K562 (cell line): Measurements from ENCODE around the gene IGSF3. TPM values are rescaled to one million over a fixed set of nuclear protein-coding genes. Genes with fewer than 3 reads are reported as not detected.

Experiments used
- ATAC-seq: fragments of 200-7000 bp; cut with Tn5 transposase; 3 replicates; pipeline ENCODE4 v1.9.1; 2020; ENCODE audit warnings: moderate library complexity
- BruUV-seq: library from RNA; stranded (reverse); fragments of 400-500 nt; replicated peaks from 2 replicates; lab custom pipeline; 2021; lab: Mats Ljungman, UMichigan
- CTCF ChIA-PET: fragments of 300-600 bp; formaldehyde crosslinking; extraction: SDS; loops from one replicate; lab custom pipeline; 2021; ENCODE audit warnings: low intra/inter-chr PET ratio; lab: Yijun Ruan, JAX
- POLR2A ChIA-PET: fragments of 300-600, 350-650 bp; sonication (Branson Sonifier 250); formaldehyde crosslinking; extraction: SDS; loops from one replicate; lab custom pipeline; 2021; ENCODE audit warnings: antibody characterized with exemption, inconsistent platforms; lab: Yijun Ruan, JAX
- DNase-seq, 4 experiments: peaks; one replicate each; pipeline versions ENCODE4 v3.0.0 to v3.0.0-alpha.2; 2011 to 2018; ENCODE audit warnings: low spot score in 3 of 4, mixed read lengths in 3 of 4; ENCODE audit errors: extremely low read depth in 1 of 4
- FAIRE-seq: peaks from 2 replicates; lab custom pipeline; 2011; peaks lifted over from hg19 to GRCh38; lab: Jason Lieb, UNC
- H2AFZ ChIP-seq: 2 replicates; pipeline ENCODE4 v1.6.0; 2011; ENCODE audit warnings: low read depth, low read length, control low read depth, inconsistent platforms
- H3K27ac ChIP-seq: fragments of 200-600 bp; 3 replicates; pipeline ENCODE4 v1.8.0; 2011; ENCODE audit warnings: low read depth, mild to moderate bottlenecking, control low read depth, inconsistent platforms, low read length, moderate library complexity, mixed read lengths; ENCODE audit errors: extremely low read depth
- H3K27me3 ChIP-seq, 2 experiments: fragments of 300-600 bp in 1 of 2; 2 replicates in 1 of 2; 3 replicates in 1 of 2; pipeline versions ENCODE4 v1.6.0 to v1.8.0; 2011; ENCODE audit warnings: inconsistent platforms in 2 of 2, low read length in 2 of 2, mild to moderate bottlenecking in 1 of 2, mixed read lengths in 1 of 2, moderate library complexity in 1 of 2; ENCODE audit not compliant: control insufficient read depth in 2 of 2, insufficient read depth in 2 of 2
- H3K36me3 ChIP-seq: fragments of 300-600 bp; 3 replicates; pipeline ENCODE4 v1.8.0; 2011; ENCODE audit warnings: mild to moderate bottlenecking, low read length, inconsistent platforms; ENCODE audit not compliant: control insufficient read depth, insufficient read depth
- H3K4me1 ChIP-seq, 2 experiments: fragments of 200-600 bp in 1 of 2; replicated peaks in 1 of 2; 2 replicates in 1 of 2; 3 replicates in 1 of 2; pipeline versions ENCODE4 v1.5.1 to v1.8.0; 2011; ENCODE audit warnings: inconsistent platforms in 2 of 2, low read length in 2 of 2, mild to moderate bottlenecking in 1 of 2, mixed read lengths in 1 of 2, moderate library complexity in 1 of 2; ENCODE audit not compliant: control insufficient read depth in 2 of 2, insufficient read depth in 2 of 2
- H3K4me2 ChIP-seq: 2 replicates; pipeline ENCODE4 v1.6.1; 2011; ENCODE audit warnings: low read length, control low read depth, inconsistent platforms, mixed read lengths; ENCODE audit not compliant: insufficient read depth
- H3K4me3 ChIP-seq: fragments of 200-600 bp; sonication (generic), shearing (Covaris generic); 2 replicates; pipeline ENCODE4 v1.5.1; 2016; ENCODE audit warnings: control low read depth, inconsistent platforms
- H3K79me2 ChIP-seq: fragments of 200-600 bp; 3 replicates; pipeline ENCODE4 v1.8.0; 2011; ENCODE audit warnings: low read length, inconsistent platforms; ENCODE audit not compliant: control insufficient read depth, insufficient read depth
- H3K9ac ChIP-seq, 2 experiments: 2 replicates each; pipeline versions ENCODE4 v1.6.0 to v1.6.1; 2011; ENCODE audit warnings: low read depth in 2 of 2, low read length in 2 of 2, control low read depth in 1 of 2, inconsistent platforms in 1 of 2, mild to moderate bottlenecking in 1 of 2, mixed read lengths in 1 of 2; ENCODE audit not compliant: insufficient read depth in 1 of 2
- H3K9me1 ChIP-seq: one replicate; pipeline ENCODE4 v1.6.0; 2011; ENCODE audit warnings: inconsistent platforms, mild to moderate bottlenecking, low read length, moderate library complexity; ENCODE audit not compliant: control insufficient read depth, insufficient read depth
- H3K9me3 ChIP-seq: replicated peaks from 2 replicates; pipeline ENCODE4 v1.5.1; 2011; ENCODE audit warnings: low read depth, low read length, inconsistent platforms; ENCODE audit not compliant: control insufficient read depth, insufficient read depth
- H4K20me1 ChIP-seq: replicated peaks from 2 replicates; pipeline ENCODE4 v1.6.1; 2011; ENCODE audit warnings: low read length, inconsistent platforms, mixed read lengths; ENCODE audit not compliant: control insufficient read depth, insufficient read depth
- ADNP ChIP-seq: fragments of 200-800 bp; sonication (Bioruptor generic); IDR thresholded peaks from 2 replicates; pipeline ENCODE4 v1.6.1; 2016; ENCODE audit warnings: missing genetic modification characterization, missing compliant biosample characterization
- BHLHE40 ChIP-seq: IDR thresholded peaks from 2 replicates; pipeline ENCODE4 v1.6.1; 2011; ENCODE audit warnings: low read length, improper control_type of control experiment
- CAMTA2 ChIP-seq: fragments of 250-450 bp; sonication (Bioruptor Pico); conservative IDR thresholded peaks from 2 replicates; pipeline ENCODE4 v1.5.1; 2022
- ESRRA ChIP-seq: fragments of 450-650 bp; IDR thresholded peaks from 2 replicates; pipeline ENCODE4 v1.6.1; 2014; ENCODE audit warnings: low read depth, mild to moderate bottlenecking, moderate library complexity, borderline replicate concordance
- FOSL1 ChIP-seq: fragments of 200-800 bp; sonication (Bioruptor generic); conservative IDR thresholded peaks from 2 replicates; pipeline ENCODE4 v1.6.1; 2016; ENCODE audit warnings: missing genetic modification characterization, missing compliant biosample characterization
- HDAC2 ChIP-seq: fragments of 450-650 bp; IDR thresholded peaks from 2 replicates; pipeline ENCODE4 v1.6.1; 2016; ENCODE audit warnings: mild to moderate bottlenecking
- HNRNPK ChIP-seq: fragments of 200-400 bp; formaldehyde crosslinking; IDR thresholded peaks from one replicate; pipeline ENCODE4 v1.6.1; 2018; ENCODE audit warnings: mild to moderate bottlenecking, low read depth, low read length; ENCODE audit not compliant: poor library complexity, severe bottlenecking
- KDM1A ChIP-seq, 2 experiments: fragments of 450-650 bp; IDR thresholded peaks; 2 replicates each; pipeline ENCODE4 v1.6.1; 2016; ENCODE audit warnings: mild to moderate bottlenecking in 2 of 2
- POLR2B ChIP-seq: fragments of 450-650 bp; IDR thresholded peaks from 2 replicates; pipeline ENCODE4 v1.6.1; 2018; ENCODE audit warnings: low read depth; ENCODE audit not compliant: partially characterized antibody
- RBM34 ChIP-seq: fragments of 200-400 bp; formaldehyde crosslinking; IDR thresholded peaks from 2 replicates; pipeline ENCODE4 v1.6.1; 2018; ENCODE audit warnings: low read length, borderline replicate concordance; ENCODE audit not compliant: insufficient read depth
- RCOR1 ChIP-seq, 2 experiments: IDR thresholded peaks; 2 replicates each; pipeline ENCODE4 v1.6.1; 2012; ENCODE audit warnings: low read depth in 2 of 2, low read length in 2 of 2, borderline replicate concordance in 1 of 2, improper control_type of control experiment in 1 of 2
- SMARCA4 ChIP-seq: fragments of 450-650 bp; IDR thresholded peaks from 2 replicates; pipeline ENCODE4 v1.6.1; 2016
- SMARCE1 ChIP-seq: fragments of 450-650 bp; IDR thresholded peaks from 2 replicates; pipeline ENCODE4 v1.7.1; 2016; ENCODE audit warnings: mild to moderate bottlenecking
- TEAD4 ChIP-seq, 2 experiments: sonication (generic) in 1 of 2; formaldehyde crosslinking in 1 of 2; IDR thresholded peaks; 2 replicates each; pipeline versions ENCODE4 v1.6.1 to v1.8.0; 2012 to 2022; ENCODE audit warnings: borderline replicate concordance in 1 of 2, inconsistent platforms in 1 of 2, low read length in 1 of 2, mild to moderate bottlenecking in 1 of 2, missing genetic modification reagents in 1 of 2
- ZNF695 ChIP-seq: fragments of 450-650 bp; formaldehyde crosslinking; IDR thresholded peaks from 2 replicates; pipeline ENCODE4 v1.4.0; 2020; ENCODE audit warnings: mild to moderate bottlenecking, moderate library complexity
- WGBS: fragments of 100-300 bp; shearing (Covaris generic); methylation state at CpG from one replicate; pipeline ENCODE4 v1.1.6; 2016; ENCODE audit warnings: low coverage, mixed read lengths; ENCODE audit not compliant: insufficient coverage; ENCODE audit errors: missing lambda C conversion rate; 5-methylcytosine and 5-hydroxymethylcytosine counted together
- in situ Hi-C: fragments of 300-500 bp; cut with MboI; formaldehyde crosslinking; loops from 4 replicates; pipeline ENCODE4 v1.15.0; 2018; ENCODE audit warnings: inconsistent platforms, mixed read lengths
- intact Hi-C: fragments of 100-400 bp; cut with micrococcal nuclease; formaldehyde crosslinking; loops from 2 replicates; pipeline ENCODE4 v1.14.2; 2022
- polyA plus RNA-seq, 8 experiments: library from polyadenylated mRNA; depleted of rRNA in 4 of 8; stranded (reverse) in 5 of 8; unstranded in 3 of 8; fragments of >200 nt; fragmentation: Nextera tagmentation in 2 of 8; fragmentation: Illumina TruSeq in 1 of 8; extraction: Ambion mirVana in 2 of 8; extraction: Trizol in 1 of 8; gene quantifications; 2 replicates each; pipeline versions ENCODE4 v1.2.1 to v1.2.3, GENCODE V29; 2011 to 2014; ENCODE audit warnings: inconsistent platforms in 1 of 8, missing spikeins in 1 of 8
- total RNA-seq, 7 experiments: library from RNA; depleted of rRNA in 6 of 7; stranded (reverse); fragments of >200 nt in 6 of 7; fragmentation: Illumina TruSeq in 2 of 7; extraction: Trizol in 2 of 7; gene quantifications; 2 replicates each; pipeline versions ENCODE4 v1.2.1 to v1.2.3, GENCODE V29; 2011 to 2021; ENCODE audit warnings: low replicate concordance in 1 of 7
- TF ChIP-seq, protein P1 (sequence below): fragments of 250-450 bp; sonication (Bioruptor Pico); IDR thresholded peaks from 2 replicates; pipeline ENCODE4 v1.8.0; 2021; ENCODE audit warnings: borderline replicate concordance, mild to moderate bottlenecking, moderate library complexity; ENCODE audit not compliant: poor library complexity, severe bottlenecking
- TF ChIP-seq, protein P2 (sequence below), 2 experiments: fragments of 450-650 bp; IDR thresholded peaks; 2 replicates each; pipeline ENCODE4 v1.6.1; 2016

The IGSF3 gene
- total and polyA plus RNA-seq, 9 of the 15 experiments (the other 6 are each of a cell fraction or from before 2014, with no cell fraction given) = 1.1 to 15.0 (median 8.3) TPM

DNA sequence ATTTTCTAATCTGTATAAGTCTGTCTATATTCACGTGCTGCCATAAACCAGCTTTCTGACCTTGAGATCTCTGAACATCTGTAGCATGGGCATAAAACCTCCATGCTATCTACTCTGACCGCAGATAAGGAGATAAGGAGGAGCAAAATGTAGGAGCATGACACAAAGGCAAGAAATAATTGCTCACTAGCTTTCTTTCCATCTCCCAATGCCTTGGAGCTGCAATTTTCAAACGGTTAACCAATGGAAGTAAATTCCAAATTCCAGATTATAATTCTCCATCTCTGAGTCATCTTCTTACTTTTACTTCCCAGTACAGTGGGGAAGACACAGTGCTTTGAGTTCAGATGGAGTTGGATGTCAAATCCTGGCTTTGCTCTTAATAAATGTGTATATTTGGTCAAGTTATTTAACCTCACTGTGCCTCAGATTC, 138.3 kb downstream of the IGSF3 start:
- ATAC-seq (peak; percentile 44; the same call in 1 of the 3 replicates), FAIRE-seq (peak; percentile 19), DNase-seq (no peak)
- CTCF ChIA-PET = no interaction called here
- in situ Hi-C loops (no loop called here), intact Hi-C loops (no loop called here)
- Histone ChIP-seq H3K9ac (no peak overlapping the region), H3K79me2 (no peaks in the 10 kb centered on the region), H3K36me3 (peaks cover 18% of the 10 kb centered on the region; the same call in 2 of the 3 replicates), H4K20me1 (no peaks in the 10 kb centered on the region), H3K27me3 (no peaks in the 10 kb centered on the region), H3K9me1 (no peaks in the 10 kb centered on the region), H3K4me3 (no peak overlapping the region), H3K4me1 (peaks cover 0 to 5% of the 10 kb centered on the region in 2 experiments; a peak in 2 of 5 replicates), H3K27ac (no peak overlapping the region), H2AFZ (no peak overlapping the region), H3K4me2 (no peak overlapping the region), H3K9me3 (no peaks in the 10 kb centered on the region)
- WGBS = 8% methylated on average over 3 of the region's 3 CpGs
- POLR2A ChIA-PET = no interaction called here
- TF ChIP-seq ZNF695 (CRISPR knock-in tag) (no peak), HDAC2 (0 out of 2 replicates have a peak, but pooled peaks have one; percentile 18), ESRRA (peak; percentile 97), KDM1A (IDR thresholded peaks at IDR 0.05) (peak in 1 of 2 experiments; percentile 14; a peak in 1 of 4 replicates), TEAD4 (IDR thresholded peaks at IDR 0.05; ENCODE audit: low read length) (peak; percentile 40; the same call in 1 of the 2 replicates), TEAD4 (CRISPR knock-in tag; IDR thresholded peaks at IDR 0.05; ENCODE audit: borderline replicate concordance) (no peak), FOSL1 (tag) (peak; percentile 32; the same call in 1 of the 2 replicates), RCOR1 (IDR thresholded peaks at IDR 0.05; ENCODE audit: borderline replicate concordance in 1 of 2, low read depth in 2 of 2, low read length in 2 of 2) (0 out of 4 replicates have a peak, but pooled peaks of 1 of the 2 experiments have one; percentile 49), CAMTA2 (CRISPR knock-in tag) (no peak), HNRNPK (no peak), POLR2B (peak; percentile 13), SMARCE1 (peak; percentile 39; the same call in 1 of the 2 replicates), SMARCA4 (0 out of 2 replicates have a peak, but pooled peaks have one; percentile 14), BHLHE40 (peak; percentile 29; the same call in 1 of the 2 replicates), RBM34 (no peak), ADNP (tag) (peak; percentile 72)
- TF ChIP-seq, protein P1, sequence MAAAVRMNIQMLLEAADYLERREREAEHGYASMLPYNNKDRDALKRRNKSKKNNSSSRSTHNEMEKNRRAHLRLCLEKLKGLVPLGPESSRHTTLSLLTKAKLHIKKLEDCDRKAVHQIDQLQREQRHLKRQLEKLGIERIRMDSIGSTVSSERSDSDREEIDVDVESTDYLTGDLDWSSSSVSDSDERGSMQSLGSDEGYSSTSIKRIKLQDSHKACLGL (CRISPR knock-in tag) = no peak
- TF ChIP-seq, protein P2, sequence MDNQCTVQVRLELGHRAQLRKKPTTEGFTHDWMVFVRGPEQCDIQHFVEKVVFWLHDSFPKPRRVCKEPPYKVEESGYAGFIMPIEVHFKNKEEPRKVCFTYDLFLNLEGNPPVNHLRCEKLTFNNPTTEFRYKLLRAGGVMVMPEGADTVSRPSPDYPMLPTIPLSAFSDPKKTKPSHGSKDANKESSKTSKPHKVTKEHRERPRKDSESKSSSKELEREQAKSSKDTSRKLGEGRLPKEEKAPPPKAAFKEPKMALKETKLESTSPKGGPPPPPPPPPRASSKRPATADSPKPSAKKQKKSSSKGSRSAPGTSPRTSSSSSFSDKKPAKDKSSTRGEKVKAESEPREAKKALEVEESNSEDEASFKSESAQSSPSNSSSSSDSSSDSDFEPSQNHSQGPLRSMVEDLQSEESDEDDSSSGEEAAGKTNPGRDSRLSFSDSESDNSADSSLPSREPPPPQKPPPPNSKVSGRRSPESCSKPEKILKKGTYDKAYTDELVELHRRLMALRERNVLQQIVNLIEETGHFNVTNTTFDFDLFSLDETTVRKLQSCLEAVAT (IDR thresholded peaks at IDR 0.05) = peak in 1 of 2 experiments; percentile 54; a peak in 1 of 4 replicates
- BruUV-seq = no TSS peak
